GM18517 (cell line): ENCODE measurements around the gene STX10.

Source experiments
- ATAC-seq: cut with Tn5 transposase; IDR thresholded peaks from one replicate; pipeline ENCODE4 v1.9.1; 2021; ENCODE audit warnings: mild to moderate bottlenecking, moderate library complexity; ENCODE audit not compliant: unreplicated experiment

The STX10 gene

GRCh38 chr19:13146763-13147563, 3.2 kb downstream of the STX10 start:
- ATAC-seq = no peak

- no peak for ATAC-seq
Measured at GRCh38 chr19:13139633-13140311, 10.4 kb downstream of the STX10 start.

GRCh38 chr19:13138916-13139198, 11.3 kb downstream of the STX10 start:
- no peak for ATAC-seq

- ATAC-seq = no peak
Measured at GRCh38 chr19:13138171-13138915, 11.8 kb downstream of the STX10 start.

- ATAC-seq = no peak
Measured at GRCh38 chr19:13137290-13137794, 12.8 kb downstream of the STX10 start.

GRCh38 chr19:13135068-13136062, 14.8 kb downstream of the STX10 start:
- no peak for ATAC-seq

- ATAC-seq = no peak
Measured at GRCh38 chr19:13134626-13135025, 15.5 kb downstream of the STX10 start.

GRCh38 chr19:13133241-13133870, 16.8 kb downstream of the STX10 start:
- no peak for ATAC-seq

- no peak for ATAC-seq
Measured at GRCh38 chr19:13132471-13133180, 17.5 kb downstream of the STX10 start.

GRCh38 chr19:13130886-13131490, 19.2 kb downstream of the STX10 start:
- ATAC-seq = no peak

GRCh38 chr19:13129384-13129783, 20.8 kb downstream of the STX10 start:
- no peak for ATAC-seq

GRCh38 chr19:13128583-13128982, 21.6 kb downstream of the STX10 start:
- no peak for ATAC-seq

GRCh38 chr19:13127811-13128575, 22.2 kb downstream of the STX10 start:
- no peak for ATAC-seq

GRCh38 chr19:13127051-13127450, 23.1 kb downstream of the STX10 start:
- no peak for ATAC-seq

GRCh38 chr19:13122980-13123957, 26.9 kb downstream of the STX10 start:
- no peak for ATAC-seq

- no peak for ATAC-seq
Measured at GRCh38 chr19:13122275-13122878, 27.8 kb downstream of the STX10 start.
